ENCODE measurements around the gene GRM3. TPM values are rescaled to one million over a fixed set of nuclear protein-coding genes. Genes with fewer than 3 reads are reported as not detected.

GRM3 gene
- total RNA-seq, 1 experiment from 2014 or later = not detected

DNA sequence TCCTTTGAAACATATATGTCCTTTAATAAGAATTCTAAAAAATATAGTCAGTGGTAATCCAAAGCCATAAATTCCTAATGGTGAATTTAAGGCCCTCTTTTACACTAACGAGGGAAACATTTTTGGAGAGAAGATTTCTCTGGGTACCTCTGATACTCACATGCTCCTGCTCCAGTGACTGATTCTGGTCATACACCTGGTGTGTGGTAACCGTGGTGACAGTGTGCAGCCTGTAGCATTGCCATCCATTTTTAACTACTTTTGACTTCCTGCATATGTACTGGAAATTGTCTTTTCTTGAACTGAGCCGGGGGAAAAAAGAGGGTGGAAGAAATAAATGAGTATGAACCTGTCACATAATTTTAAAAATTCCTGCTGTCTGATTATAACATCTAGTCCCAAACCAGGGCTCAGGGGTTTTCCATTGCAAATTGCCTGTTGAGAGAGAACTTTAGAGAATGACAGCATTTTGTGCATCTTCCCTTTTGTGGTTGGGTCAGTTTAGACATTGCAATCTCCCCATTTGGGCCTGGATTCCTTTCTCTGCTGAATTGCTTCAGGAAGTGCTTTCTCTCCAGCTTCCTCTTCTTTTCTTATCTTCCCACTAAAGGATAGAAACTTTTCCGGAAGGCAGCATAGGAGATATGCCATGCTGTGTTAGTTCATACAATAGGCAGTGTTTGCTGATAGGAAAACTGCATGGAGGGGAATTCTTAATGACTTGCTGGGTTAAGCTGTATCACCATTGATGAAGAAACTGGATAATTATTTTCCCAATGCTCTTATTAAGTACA, 125.5 kb downstream of the GRM3 start:
- DNase-seq = no peak

DNA sequence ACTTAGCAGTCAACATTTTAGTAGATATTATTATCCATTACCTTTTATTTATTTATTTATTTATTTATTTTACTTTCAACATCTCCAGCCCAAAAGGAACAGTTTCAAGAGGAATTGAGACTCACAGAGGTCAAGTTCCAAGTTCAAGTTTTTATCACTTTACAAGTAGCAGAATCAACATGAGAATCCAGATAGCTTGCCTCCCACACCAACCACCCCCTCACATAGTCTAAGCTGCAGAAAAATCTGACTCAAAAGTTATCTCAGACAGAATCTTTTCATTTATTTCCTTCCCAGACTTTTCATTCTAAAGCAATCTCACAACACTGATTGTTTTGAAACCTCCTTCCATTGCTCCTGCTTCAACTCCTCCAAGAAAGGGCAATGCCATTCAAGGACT, 129.6 kb downstream of the GRM3 start:
- no peaks in the 10 kb centered on the region for H3K4me1 Mint-ChIP-seq (ENCODE audit: low read depth, unreplicated experiment)
- H3K27me3 Mint-ChIP-seq (ENCODE audit: unreplicated experiment) = no peaks in the 10 kb centered on the region

More for the DNA sequence above, 125.5 kb downstream of the GRM3 start:
- Mint-ChIP-seq H3K36me3 (ENCODE audit: insufficient read depth, unreplicated experiment) (no peaks in the 10 kb centered on the region), H3K9me3 (ENCODE audit: low read depth, unreplicated experiment) (no peaks in the 10 kb centered on the region), H3K4me3 (ENCODE audit: low read depth, unreplicated experiment) (no peak overlapping the region), H3K27ac (ENCODE audit: unreplicated experiment) (no peak overlapping the region), H3K27me3 (ENCODE audit: unreplicated experiment) (no peaks in the 10 kb centered on the region), H3K4me1 (ENCODE audit: low read depth, unreplicated experiment) (no peaks in the 10 kb centered on the region)
- CTCF ChIA-PET = no interaction called here
- TF ChIP-seq, protein P1, sequence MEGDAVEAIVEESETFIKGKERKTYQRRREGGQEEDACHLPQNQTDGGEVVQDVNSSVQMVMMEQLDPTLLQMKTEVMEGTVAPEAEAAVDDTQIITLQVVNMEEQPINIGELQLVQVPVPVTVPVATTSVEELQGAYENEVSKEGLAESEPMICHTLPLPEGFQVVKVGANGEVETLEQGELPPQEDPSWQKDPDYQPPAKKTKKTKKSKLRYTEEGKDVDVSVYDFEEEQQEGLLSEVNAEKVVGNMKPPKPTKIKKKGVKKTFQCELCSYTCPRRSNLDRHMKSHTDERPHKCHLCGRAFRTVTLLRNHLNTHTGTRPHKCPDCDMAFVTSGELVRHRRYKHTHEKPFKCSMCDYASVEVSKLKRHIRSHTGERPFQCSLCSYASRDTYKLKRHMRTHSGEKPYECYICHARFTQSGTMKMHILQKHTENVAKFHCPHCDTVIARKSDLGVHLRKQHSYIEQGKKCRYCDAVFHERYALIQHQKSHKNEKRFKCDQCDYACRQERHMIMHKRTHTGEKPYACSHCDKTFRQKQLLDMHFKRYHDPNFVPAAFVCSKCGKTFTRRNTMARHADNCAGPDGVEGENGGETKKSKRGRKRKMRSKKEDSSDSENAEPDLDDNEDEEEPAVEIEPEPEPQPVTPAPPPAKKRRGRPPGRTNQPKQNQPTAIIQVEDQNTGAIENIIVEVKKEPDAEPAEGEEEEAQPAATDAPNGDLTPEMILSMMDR (IDR thresholded peaks at IDR 0.05; ENCODE audit: unreplicated experiment) = no peak
- no TSS peak for BruUV-seq (replicated peaks)
- intact Hi-C loops (cut with micrococcal nuclease; ENCODE audit: unreplicated experiment) = no loop called here

DNA sequence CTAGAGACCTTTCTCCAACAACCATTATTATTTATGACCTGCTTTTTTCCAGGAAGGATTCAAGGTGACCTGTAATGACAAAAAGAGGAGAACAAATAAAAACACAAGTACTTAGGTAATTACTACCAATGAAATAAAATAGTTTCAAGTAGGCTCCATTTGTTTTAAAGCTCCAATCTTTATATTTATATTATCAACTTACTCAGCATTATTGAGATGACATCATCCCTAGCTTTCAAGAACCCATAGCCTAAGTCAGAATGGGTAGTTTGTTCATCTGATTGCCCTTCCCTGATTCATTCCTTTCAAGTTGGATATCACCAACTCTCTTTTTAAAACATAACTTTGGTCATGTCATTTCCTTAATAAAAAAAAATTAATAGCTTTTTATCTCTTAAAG, 131.5 kb downstream of the GRM3 start:
- TF ChIP-seq, protein P1 (IDR thresholded peaks at IDR 0.05; ENCODE audit: unreplicated experiment) = no peak
- Mint-ChIP-seq H3K36me3 (ENCODE audit: insufficient read depth, unreplicated experiment) (no peaks in the 10 kb centered on the region), H3K27ac (ENCODE audit: unreplicated experiment) (no peak overlapping the region), H3K9me3 (ENCODE audit: low read depth, unreplicated experiment) (no peaks in the 10 kb centered on the region), H3K27me3 (ENCODE audit: unreplicated experiment) (no peaks in the 10 kb centered on the region), H3K4me1 (ENCODE audit: low read depth, unreplicated experiment) (no peaks in the 10 kb centered on the region), H3K4me3 (ENCODE audit: low read depth, unreplicated experiment) (no peak overlapping the region)
- no TSS peak for BruUV-seq (replicated peaks)
- CTCF ChIA-PET = no interaction called here
- DNase-seq = no peak
- intact Hi-C loops (cut with micrococcal nuclease; ENCODE audit: unreplicated experiment) = no loop called here

More for the DNA sequence above, 129.6 kb downstream of the GRM3 start:
- Mint-ChIP-seq H3K27ac (ENCODE audit: unreplicated experiment) (no peak overlapping the region), H3K9me3 (ENCODE audit: low read depth, unreplicated experiment) (no peaks in the 10 kb centered on the region), H3K36me3 (ENCODE audit: insufficient read depth, unreplicated experiment) (no peaks in the 10 kb centered on the region), H3K4me3 (ENCODE audit: low read depth, unreplicated experiment) (no peak overlapping the region)
- DNase-seq = no peak
- no TSS peak for BruUV-seq (replicated peaks)
- TF ChIP-seq, protein P1 (IDR thresholded peaks at IDR 0.05; ENCODE audit: unreplicated experiment) = no peak
- CTCF ChIA-PET = no interaction called here
- intact Hi-C loops (cut with micrococcal nuclease; ENCODE audit: unreplicated experiment) = no loop called here

DNA sequence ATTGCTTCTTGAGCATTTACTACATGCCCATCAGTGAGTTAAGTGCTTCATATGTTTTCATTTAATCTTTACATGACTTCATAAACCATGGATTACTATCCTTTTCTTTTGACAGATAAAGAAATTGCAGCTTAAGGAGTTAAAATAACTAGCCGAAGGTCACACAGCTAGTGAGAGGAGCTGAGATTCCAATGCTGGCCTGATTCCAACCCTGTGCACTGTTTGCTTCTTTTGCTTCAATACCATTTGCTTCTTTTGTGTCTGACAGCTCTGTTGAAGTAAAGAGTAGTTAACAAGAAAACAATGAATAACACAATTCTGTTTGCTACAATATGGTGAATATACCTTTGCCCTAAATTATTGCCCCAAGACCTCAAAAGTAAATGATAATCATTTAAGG, 132.4 kb downstream of the GRM3 start:
- TF ChIP-seq, protein P1 (IDR thresholded peaks at IDR 0.05; ENCODE audit: unreplicated experiment) = no peak
- Mint-ChIP-seq H3K36me3 (ENCODE audit: insufficient read depth, unreplicated experiment) (no peaks in the 10 kb centered on the region), H3K27me3 (ENCODE audit: unreplicated experiment) (no peaks in the 10 kb centered on the region), H3K4me1 (ENCODE audit: low read depth, unreplicated experiment) (no peaks in the 10 kb centered on the region), H3K4me3 (ENCODE audit: low read depth, unreplicated experiment) (no peak overlapping the region), H3K9me3 (ENCODE audit: low read depth, unreplicated experiment) (no peaks in the 10 kb centered on the region), H3K27ac (ENCODE audit: unreplicated experiment) (no peak overlapping the region)
- CTCF ChIA-PET = no interaction called here
- no peak for DNase-seq
- no TSS peak for BruUV-seq (replicated peaks)
- intact Hi-C loops (cut with micrococcal nuclease; ENCODE audit: unreplicated experiment) = no loop called here

All from Calu3 (cell line).